Panc1 (cell line): Measurements from ENCODE around the gene LTO1. TPM values are rescaled to one million over a fixed set of nuclear protein-coding genes. Genes with fewer than 3 reads are reported as not detected.
A peak's percentile ranks its signal among the peaks of the same experiment; 100 is the strongest.

Source experiments
- ATAC-seq: fragments of 200-7000 bp; cut with Tn5 transposase; 2 replicates; pipeline ENCODE4 v1.9.1; 2020; ENCODE audit warnings: mild to moderate bottlenecking, moderate library complexity
- BruUV-seq: library from RNA; stranded (reverse); fragments of 400-500 nt; replicated peaks from 2 replicates; lab custom pipeline; 2021; lab: Mats Ljungman, UMichigan
- CTCF ChIA-PET: fragments of 300-600 bp; sonication (Branson Sonifier 250); formaldehyde crosslinking; loops from one replicate; lab custom pipeline; 2022; ENCODE audit warnings: antibody characterized with exemption; lab: Charles Lee
- POLR2A ChIA-PET: fragments of 300-600 bp; sonication (Branson Sonifier 250); formaldehyde crosslinking; loops from one replicate; lab custom pipeline; 2022; ENCODE audit warnings: antibody characterized with exemption; lab: Charles Lee
- DNase-seq: peaks from one replicate; pipeline ENCODE4 v3.0.0-alpha.2; 2010; ENCODE audit warnings: low read depth, low spot score
- H3K27ac ChIP-seq: 2 replicates; pipeline ENCODE4 v1.5.1; 2011; ENCODE audit warnings: mild to moderate bottlenecking, low read length, inconsistent platforms
- H3K27me3 ChIP-seq: fragments of 200-500 bp; sonication (Bioruptor generic); 2 replicates; pipeline ENCODE4 v1.6.0; 2014; ENCODE audit warnings: low read length, inconsistent platforms; ENCODE audit not compliant: control insufficient read depth, insufficient read depth
- H3K36me3 ChIP-seq: fragments of 200-500 bp; sonication (Bioruptor generic); 2 replicates; pipeline ENCODE4 v1.5.1; 2014; ENCODE audit warnings: inconsistent platforms, mild to moderate bottlenecking, low read length, moderate library complexity; ENCODE audit not compliant: control insufficient read depth, insufficient read depth
- H3K4me1 ChIP-seq: 2 replicates; pipeline ENCODE4 v1.5.1; 2011; ENCODE audit warnings: inconsistent platforms, mild to moderate bottlenecking, low read length, moderate library complexity; ENCODE audit not compliant: control insufficient read depth, insufficient read depth
- H3K4me3 ChIP-seq, 2 experiments: 2 replicates each; pipeline ENCODE4 v1.5.1; 2011 to 2012; ENCODE audit warnings: low read depth in 2 of 2, low read length in 2 of 2, mild to moderate bottlenecking in 2 of 2, inconsistent platforms in 1 of 2, moderate library complexity in 1 of 2
- H3K9me3 ChIP-seq: fragments of 200-500 bp; sonication (Bioruptor generic); 2 replicates; pipeline ENCODE4 v1.5.1; 2014; ENCODE audit warnings: low read depth, mild to moderate bottlenecking, inconsistent platforms, low read length, moderate library complexity; ENCODE audit not compliant: control insufficient read depth, insufficient read depth
- POLR2AphosphoS5 ChIP-seq: IDR thresholded peaks from 2 replicates; pipeline ENCODE4 v1.6.1; 2012; ENCODE audit warnings: mild to moderate bottlenecking, low read depth, low read length, moderate library complexity
- SIN3A ChIP-seq: IDR thresholded peaks from 2 replicates; pipeline ENCODE4 v1.6.1; 2012; ENCODE audit warnings: low read depth, mild to moderate bottlenecking, low read length, moderate library complexity, borderline replicate concordance; ENCODE audit not compliant: insufficient read depth
- TCF7L2 ChIP-seq: IDR thresholded peaks from 2 replicates; pipeline ENCODE4 v1.6.1; 2011; ENCODE audit warnings: mild to moderate bottlenecking, low read depth, low read length, inconsistent platforms
- in situ Hi-C: cut with HindIII; loops from 2 replicates; pipeline ENCODE4 v1.10.0; 2016; ENCODE audit warnings: low sequenced_read_pairs, low pct_unique_long_range_greater_than_20kb
- intact Hi-C: fragments of 100-400 bp; cut with micrococcal nuclease; formaldehyde crosslinking; loops from one replicate; pipeline ENCODE4 v1.10.0; 2022; ENCODE audit not compliant: unreplicated experiment
- total RNA-seq: library from RNA; stranded (reverse); gene quantifications from one replicate; pipeline ENCODE4 v1.2.1, GENCODE V29; 2021; ENCODE audit not compliant: unreplicated experiment
- TF ChIP-seq, protein P1 (sequence below), 2 experiments: IDR thresholded peaks; 2 replicates each; pipeline ENCODE4 v1.6.1; 2011 to 2012; ENCODE audit warnings: low read depth in 2 of 2, control low read depth in 1 of 2, low read length in 1 of 2, mild to moderate bottlenecking in 1 of 2, moderate library complexity in 1 of 2; ENCODE audit not compliant: insufficient read depth in 1 of 2
- TF ChIP-seq, protein P2 (sequence below): fragments of 450-650 bp; IDR thresholded peaks from 2 replicates; pipeline ENCODE4 v1.5.1; 2017; ENCODE audit warnings: mild to moderate bottlenecking

Gene LTO1
- total RNA-seq, 1 experiment from 2014 or later = 28.7 TPM

DNA sequence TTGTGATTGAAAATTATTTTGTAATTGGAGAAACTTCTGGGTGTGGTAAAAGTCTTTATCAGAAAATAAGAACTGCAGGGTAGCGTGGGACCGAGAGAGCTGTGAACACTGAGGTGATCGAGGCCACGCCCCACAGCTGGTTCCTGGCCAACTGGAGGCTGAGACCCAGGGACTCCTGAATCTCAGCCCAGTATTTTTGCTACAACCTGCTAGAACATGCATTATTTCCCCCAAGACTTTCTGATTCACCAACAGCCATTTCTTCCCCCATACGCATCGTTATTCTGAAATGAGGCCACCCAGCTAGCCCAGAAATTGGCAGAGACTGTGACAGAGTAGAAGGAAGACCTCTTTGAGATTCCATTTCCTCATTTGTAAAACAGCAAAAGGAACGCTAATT, 32.0 kb upstream of the LTO1 start:
- ChIA-PET CTCF (no interaction called here), POLR2A (no interaction called here)
- no TSS peak for BruUV-seq
- TF ChIP-seq POLR2AphosphoS5 (no peak), TCF7L2 (no peak), SIN3A (no peak)
- TF ChIP-seq, protein P1, sequence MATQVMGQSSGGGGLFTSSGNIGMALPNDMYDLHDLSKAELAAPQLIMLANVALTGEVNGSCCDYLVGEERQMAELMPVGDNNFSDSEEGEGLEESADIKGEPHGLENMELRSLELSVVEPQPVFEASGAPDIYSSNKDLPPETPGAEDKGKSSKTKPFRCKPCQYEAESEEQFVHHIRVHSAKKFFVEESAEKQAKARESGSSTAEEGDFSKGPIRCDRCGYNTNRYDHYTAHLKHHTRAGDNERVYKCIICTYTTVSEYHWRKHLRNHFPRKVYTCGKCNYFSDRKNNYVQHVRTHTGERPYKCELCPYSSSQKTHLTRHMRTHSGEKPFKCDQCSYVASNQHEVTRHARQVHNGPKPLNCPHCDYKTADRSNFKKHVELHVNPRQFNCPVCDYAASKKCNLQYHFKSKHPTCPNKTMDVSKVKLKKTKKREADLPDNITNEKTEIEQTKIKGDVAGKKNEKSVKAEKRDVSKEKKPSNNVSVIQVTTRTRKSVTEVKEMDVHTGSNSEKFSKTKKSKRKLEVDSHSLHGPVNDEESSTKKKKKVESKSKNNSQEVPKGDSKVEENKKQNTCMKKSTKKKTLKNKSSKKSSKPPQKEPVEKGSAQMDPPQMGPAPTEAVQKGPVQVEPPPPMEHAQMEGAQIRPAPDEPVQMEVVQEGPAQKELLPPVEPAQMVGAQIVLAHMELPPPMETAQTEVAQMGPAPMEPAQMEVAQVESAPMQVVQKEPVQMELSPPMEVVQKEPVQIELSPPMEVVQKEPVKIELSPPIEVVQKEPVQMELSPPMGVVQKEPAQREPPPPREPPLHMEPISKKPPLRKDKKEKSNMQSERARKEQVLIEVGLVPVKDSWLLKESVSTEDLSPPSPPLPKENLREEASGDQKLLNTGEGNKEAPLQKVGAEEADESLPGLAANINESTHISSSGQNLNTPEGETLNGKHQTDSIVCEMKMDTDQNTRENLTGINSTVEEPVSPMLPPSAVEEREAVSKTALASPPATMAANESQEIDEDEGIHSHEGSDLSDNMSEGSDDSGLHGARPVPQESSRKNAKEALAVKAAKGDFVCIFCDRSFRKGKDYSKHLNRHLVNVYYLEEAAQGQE (IDR thresholded peaks at IDR 0.05; ENCODE audit: insufficient read depth in 1 of 2, low read depth in 2 of 2, low read length in 1 of 2) = no peak
- TF ChIP-seq, protein P2, sequence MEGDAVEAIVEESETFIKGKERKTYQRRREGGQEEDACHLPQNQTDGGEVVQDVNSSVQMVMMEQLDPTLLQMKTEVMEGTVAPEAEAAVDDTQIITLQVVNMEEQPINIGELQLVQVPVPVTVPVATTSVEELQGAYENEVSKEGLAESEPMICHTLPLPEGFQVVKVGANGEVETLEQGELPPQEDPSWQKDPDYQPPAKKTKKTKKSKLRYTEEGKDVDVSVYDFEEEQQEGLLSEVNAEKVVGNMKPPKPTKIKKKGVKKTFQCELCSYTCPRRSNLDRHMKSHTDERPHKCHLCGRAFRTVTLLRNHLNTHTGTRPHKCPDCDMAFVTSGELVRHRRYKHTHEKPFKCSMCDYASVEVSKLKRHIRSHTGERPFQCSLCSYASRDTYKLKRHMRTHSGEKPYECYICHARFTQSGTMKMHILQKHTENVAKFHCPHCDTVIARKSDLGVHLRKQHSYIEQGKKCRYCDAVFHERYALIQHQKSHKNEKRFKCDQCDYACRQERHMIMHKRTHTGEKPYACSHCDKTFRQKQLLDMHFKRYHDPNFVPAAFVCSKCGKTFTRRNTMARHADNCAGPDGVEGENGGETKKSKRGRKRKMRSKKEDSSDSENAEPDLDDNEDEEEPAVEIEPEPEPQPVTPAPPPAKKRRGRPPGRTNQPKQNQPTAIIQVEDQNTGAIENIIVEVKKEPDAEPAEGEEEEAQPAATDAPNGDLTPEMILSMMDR = no peak
- H3K9me3 ChIP-seq = no peaks in the 10 kb centered on the region
- H3K4me1 ChIP-seq = no peaks in the 10 kb centered on the region
- no peak overlapping the region for H3K27ac ChIP-seq
- DNase-seq (no peak), ATAC-seq (no peak)
- H3K27me3 ChIP-seq = peaks cover 3% of the 10 kb centered on the region; the same call in 1 of the 2 replicates
- H3K36me3 ChIP-seq = no peaks in the 10 kb centered on the region
- intact Hi-C loops (no loop called here), in situ Hi-C loops (no loop called here)
- H3K4me3 ChIP-seq = no peak overlapping the region

DNA sequence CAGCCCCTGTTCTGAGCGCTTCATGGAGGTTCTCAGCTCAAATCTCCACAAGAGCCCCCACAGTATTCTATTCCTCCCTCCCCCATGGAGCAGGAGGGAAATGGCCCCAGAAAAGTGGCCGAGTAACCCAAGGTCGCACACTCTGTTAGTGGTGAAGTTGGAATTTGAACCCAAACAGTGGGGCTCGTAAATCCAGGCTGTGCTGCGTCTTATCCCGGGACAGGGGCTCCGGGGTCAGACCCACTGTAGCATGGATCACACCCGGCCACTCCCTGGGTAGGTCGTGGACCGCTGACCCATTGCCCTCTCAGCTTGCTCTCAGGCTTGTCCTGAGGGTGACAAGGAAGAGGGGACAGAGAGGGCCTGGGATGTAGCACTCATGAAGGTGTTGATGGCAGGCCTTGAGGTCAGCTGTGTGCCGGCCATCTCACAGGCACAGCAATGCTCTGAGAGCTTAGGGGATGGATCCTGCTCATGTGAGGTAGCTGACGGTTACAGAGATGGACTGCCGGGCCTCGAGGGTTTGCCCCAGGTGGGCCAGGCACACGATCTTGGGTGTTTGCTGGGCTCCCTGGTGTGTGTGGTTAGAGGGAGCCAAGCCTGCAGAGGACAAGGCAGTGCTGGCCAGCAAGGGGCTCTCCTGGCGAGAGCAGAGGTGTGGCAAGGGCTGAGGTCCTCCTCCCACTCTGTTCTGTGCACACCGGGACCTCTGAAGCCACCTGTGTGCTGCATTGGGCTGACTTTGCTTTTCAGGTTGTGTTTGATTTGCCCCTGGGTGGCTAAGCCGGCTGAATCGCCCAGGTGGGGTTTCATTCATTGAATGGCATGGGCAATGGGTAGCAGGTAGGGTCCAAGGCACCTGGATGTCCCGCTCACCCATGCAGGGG, 31.0 kb upstream of the LTO1 start:
- in situ Hi-C loops = no loop called here
- Histone ChIP-seq H3K9me3 (no peaks in the 10 kb centered on the region), H3K27ac (no peak overlapping the region), H3K4me1 (no peaks in the 10 kb centered on the region), H3K36me3 (no peaks in the 10 kb centered on the region), H3K4me3 (no peak overlapping the region), H3K27me3 (peaks cover 3% of the 10 kb centered on the region; the same call in 1 of the 2 replicates)
- DNase-seq (no peak), ATAC-seq (0 out of 2 replicates have a peak, but pooled peaks have one; percentile 23)
- intact Hi-C loops = no loop called here
- no TSS peak for BruUV-seq
- CTCF ChIA-PET = no interaction called here
- TF ChIP-seq, protein P1 (IDR thresholded peaks at IDR 0.05; ENCODE audit: insufficient read depth in 1 of 2, low read depth in 2 of 2, low read length in 1 of 2) = no peak
- TF ChIP-seq POLR2AphosphoS5 = no peak
- TF ChIP-seq, protein P2 = no peak
- no peak for TF ChIP-seq SIN3A
- TF ChIP-seq TCF7L2 = no peak
- POLR2A ChIA-PET = no interaction called here
